ENCODE results near the gene SLC9A9.

Gene SLC9A9

GRCh38 chr3:143234526-143234925 is 613.7 kb downstream of the SLC9A9 start:
- H3K4me3 ChIP-seq (ENCODE audit: control insufficient read depth, low read depth, low read length), result no peak overlapping the region
- DNase-seq (ENCODE audit: low read depth), result peak; percentile 17
- no peak for TF ChIP-seq CTCF (conservative IDR thresholded peaks at IDR 0.05; ENCODE audit: control insufficient read depth, insufficient read depth, low read depth, low read length)

GRCh38 chr3:143232981-143233380 is 615.3 kb downstream of the SLC9A9 start:
- DNase-seq (ENCODE audit: low read depth), result no peak
- no peak for TF ChIP-seq CTCF (conservative IDR thresholded peaks at IDR 0.05; ENCODE audit: control insufficient read depth, insufficient read depth, low read depth, low read length)
- no peak overlapping the region for H3K4me3 ChIP-seq (ENCODE audit: control insufficient read depth, low read depth, low read length)

- no peak for TF ChIP-seq CTCF (conservative IDR thresholded peaks at IDR 0.05; ENCODE audit: control insufficient read depth, insufficient read depth, low read depth, low read length)
Measured at GRCh38 chr3:143228405-143228804, 619.9 kb downstream of the SLC9A9 start.

GRCh38 chr3:143226678-143227291 is 621.5 kb downstream of the SLC9A9 start:
- no peak overlapping the region for H3K4me3 ChIP-seq (ENCODE audit: control insufficient read depth, low read depth, low read length)
- TF ChIP-seq CTCF (conservative IDR thresholded peaks at IDR 0.05; ENCODE audit: control insufficient read depth, insufficient read depth, low read depth, low read length), result no peak
- no peak for DNase-seq (ENCODE audit: low read depth)

More at GRCh38 chr3:143228405-143228804, 619.9 kb downstream of the SLC9A9 start:
- no peak overlapping the region for H3K4me3 ChIP-seq (ENCODE audit: control insufficient read depth, low read depth, low read length)
- no peak for DNase-seq (ENCODE audit: low read depth)

- H3K4me3 ChIP-seq (ENCODE audit: control insufficient read depth, low read depth, low read length), result no peak overlapping the region
- no peak for TF ChIP-seq CTCF (conservative IDR thresholded peaks at IDR 0.05; ENCODE audit: control insufficient read depth, insufficient read depth, low read depth, low read length)
- no peak for DNase-seq (ENCODE audit: low read depth)
Measured at GRCh38 chr3:143224716-143225115, 623.6 kb downstream of the SLC9A9 start.

GRCh38 chr3:143222981-143223380 is 625.3 kb downstream of the SLC9A9 start:
- DNase-seq (ENCODE audit: low read depth), result no peak
- no peak for TF ChIP-seq CTCF (conservative IDR thresholded peaks at IDR 0.05; ENCODE audit: control insufficient read depth, insufficient read depth, low read depth, low read length)
- no peak overlapping the region for H3K4me3 ChIP-seq (ENCODE audit: control insufficient read depth, low read depth, low read length)

GRCh38 chr3:143222505-143222904 is 625.8 kb downstream of the SLC9A9 start:
- H3K4me3 ChIP-seq (ENCODE audit: control insufficient read depth, low read depth, low read length), result no peak overlapping the region
- no peak for TF ChIP-seq CTCF (conservative IDR thresholded peaks at IDR 0.05; ENCODE audit: control insufficient read depth, insufficient read depth, low read depth, low read length)
- no peak for DNase-seq (ENCODE audit: low read depth)
